ENCODE measurements around the gene MT1E. TPM values are rescaled to one million over a fixed set of nuclear protein-coding genes. Genes with fewer than 3 reads are reported as not detected.

MT1E gene
- total and polyA plus RNA-seq, 4 donors: 29.5 to 55.8 (median 37.5) TPM

GRCh38 chr16:56632156-56632847 is 6.7 kb downstream of the MT1E start, which contains the start of gene MT1M:
TSS of gene MT1M (plus strand) at chr16:56632659. CDS start at chr16:56632732, 73 bp downstream.
- peak in 2 of 6 donors; percentile 41 to 71 for DNase-seq (ENCODE audit: low read depth in 4 of 6, low spot score in 6 of 6)
- under 1% methylated on average over 55 of the region's 61 CpGs for WGBS (ENCODE audit: insufficient coverage)
- Histone ChIP-seq H3K27ac (ENCODE audit: low read depth, low read length) (peak within 1 kb of the TSS; percentile 15), H3K27me3 (ENCODE audit: control insufficient read depth, insufficient read depth, low read length) (peaks cover 69% of the 10 kb centered on the region), H3K4me3 (ENCODE audit: low read depth, low read length) (peak within 1 kb of the TSS; percentile 39), H3K9me3 (ENCODE audit: control insufficient read depth, insufficient read depth, low read length) (no peaks in the 10 kb centered on the region), H3K36me3 (ENCODE audit: control insufficient read depth, insufficient read depth, low read length) (no peaks in the 10 kb centered on the region), H3K4me1 (ENCODE audit: control insufficient read depth, insufficient read depth, low read length) (peaks cover 32% of the 10 kb centered on the region)

- Histone ChIP-seq H3K36me3 (ENCODE audit: control insufficient read depth, insufficient read depth, low read length) (no peaks in the 10 kb centered on the region), H3K27me3 (ENCODE audit: control insufficient read depth, insufficient read depth, low read length) (peaks cover 75% of the 10 kb centered on the region), H3K9me3 (ENCODE audit: control insufficient read depth, insufficient read depth, low read length) (no peaks in the 10 kb centered on the region), H3K4me1 (ENCODE audit: control insufficient read depth, insufficient read depth, low read length) (peaks cover 35% of the 10 kb centered on the region), H3K4me3 (ENCODE audit: low read depth, low read length) (peak overlapping the region; percentile 39), H3K27ac (ENCODE audit: low read depth, low read length) (no peak overlapping the region)
- WGBS (ENCODE audit: insufficient coverage): 10% methylated on average over 2 of the region's 6 CpGs
- no peak for DNase-seq (ENCODE audit: low read depth in 4 of 6, low spot score in 6 of 6)
These were observed 7.3 kb downstream of the MT1E start for GRCh38 chr16:56632848-56633365.

GRCh38 chr16:56633535-56633934 is 8.0 kb downstream of the MT1E start:
- Histone ChIP-seq H3K4me1 (ENCODE audit: control insufficient read depth, insufficient read depth, low read length) (peaks cover 42% of the 10 kb centered on the region), H3K36me3 (ENCODE audit: control insufficient read depth, insufficient read depth, low read length) (no peaks in the 10 kb centered on the region), H3K27me3 (ENCODE audit: control insufficient read depth, insufficient read depth, low read length) (peaks cover 80% of the 10 kb centered on the region), H3K9me3 (ENCODE audit: control insufficient read depth, insufficient read depth, low read length) (no peaks in the 10 kb centered on the region), H3K27ac (ENCODE audit: low read depth, low read length) (no peak overlapping the region), H3K4me3 (ENCODE audit: low read depth, low read length) (no peak overlapping the region)
- 81% methylated on average over 4 of the region's 7 CpGs for WGBS (ENCODE audit: insufficient coverage)
- DNase-seq (ENCODE audit: low read depth in 4 of 6, low spot score in 6 of 6): no peak

GRCh38 chr16:56634715-56635440 is 9.3 kb downstream of the MT1E start:
- WGBS (ENCODE audit: insufficient coverage): 13% methylated on average over 44 of the region's 47 CpGs
- DNase-seq (ENCODE audit: low read depth in 4 of 6, low spot score in 6 of 6): no peak
- Histone ChIP-seq H3K27ac (ENCODE audit: low read depth, low read length) (no peak overlapping the region), H3K36me3 (ENCODE audit: control insufficient read depth, insufficient read depth, low read length) (no peaks in the 10 kb centered on the region), H3K4me1 (ENCODE audit: control insufficient read depth, insufficient read depth, low read length) (peaks cover 45% of the 10 kb centered on the region), H3K9me3 (ENCODE audit: control insufficient read depth, insufficient read depth, low read length) (no peaks in the 10 kb centered on the region), H3K4me3 (ENCODE audit: low read depth, low read length) (no peak overlapping the region), H3K27me3 (ENCODE audit: control insufficient read depth, insufficient read depth, low read length) (peaks cover 92% of the 10 kb centered on the region)

GRCh38 chr16:56635441-56635967 is 9.9 kb downstream of the MT1E start:
- H3K27me3 ChIP-seq (ENCODE audit: control insufficient read depth, insufficient read depth, low read length): peaks cover 97% of the 10 kb centered on the region
- no peak overlapping the region for H3K27ac ChIP-seq (ENCODE audit: low read depth, low read length)
- no peak for DNase-seq (ENCODE audit: low read depth in 4 of 6, low spot score in 6 of 6)
- no peaks in the 10 kb centered on the region for H3K9me3 ChIP-seq (ENCODE audit: control insufficient read depth, insufficient read depth, low read length)
- H3K36me3 ChIP-seq (ENCODE audit: control insufficient read depth, insufficient read depth, low read length): no peaks in the 10 kb centered on the region
- H3K4me3 ChIP-seq (ENCODE audit: low read depth, low read length): no peak overlapping the region
- peaks cover 45% of the 10 kb centered on the region for H3K4me1 ChIP-seq (ENCODE audit: control insufficient read depth, insufficient read depth, low read length)
- 5% methylated on average over 37 of the region's 40 CpGs for WGBS (ENCODE audit: insufficient coverage)

GRCh38 chr16:56636616-56637413 is 11.2 kb downstream of the MT1E start:
- no peaks in the 10 kb centered on the region for H3K9me3 ChIP-seq (ENCODE audit: control insufficient read depth, insufficient read depth, low read length)
- H3K36me3 ChIP-seq (ENCODE audit: control insufficient read depth, insufficient read depth, low read length): no peaks in the 10 kb centered on the region
- peaks cover 44% of the 10 kb centered on the region for H3K4me1 ChIP-seq (ENCODE audit: control insufficient read depth, insufficient read depth, low read length)
- 23% methylated on average over 6 of the region's 9 CpGs for WGBS (ENCODE audit: insufficient coverage)
- no peak overlapping the region for H3K27ac ChIP-seq (ENCODE audit: low read depth, low read length)
- no peak for DNase-seq (ENCODE audit: low read depth in 4 of 6, low spot score in 6 of 6)
- no peak overlapping the region for H3K4me3 ChIP-seq (ENCODE audit: low read depth, low read length)
- peaks cover 94% of the 10 kb centered on the region for H3K27me3 ChIP-seq (ENCODE audit: control insufficient read depth, insufficient read depth, low read length)

- Histone ChIP-seq H3K27me3 (ENCODE audit: control insufficient read depth, insufficient read depth, low read length) (peaks cover 91% of the 10 kb centered on the region), H3K4me1 (ENCODE audit: control insufficient read depth, insufficient read depth, low read length) (peaks cover 34% of the 10 kb centered on the region), H3K9me3 (ENCODE audit: control insufficient read depth, insufficient read depth, low read length) (no peaks in the 10 kb centered on the region), H3K27ac (ENCODE audit: low read depth, low read length) (no peak within 1 kb of the TSS), H3K4me3 (ENCODE audit: low read depth, low read length) (peak within 1 kb of the TSS; percentile 42), H3K36me3 (ENCODE audit: control insufficient read depth, insufficient read depth, low read length) (no peaks in the 10 kb centered on the region)
- 4% methylated on average over 62 of the region's 68 CpGs for WGBS (ENCODE audit: insufficient coverage)
- peak in 2 of 6 donors; percentile 54 to 57 for DNase-seq (ENCODE audit: low read depth in 4 of 6, low spot score in 6 of 6)
These were observed 12.5 kb downstream of the MT1E start, which contains the start of gene MT1A for GRCh38 chr16:56637814-56638750. TSS of gene MT1A (plus strand) at chr16:56638666. CDS start at chr16:56638739, 73 bp downstream.

- no peak overlapping the region for H3K27ac ChIP-seq (ENCODE audit: low read depth, low read length)
- no peak for DNase-seq (ENCODE audit: low read depth in 4 of 6, low spot score in 6 of 6)
- H3K9me3 ChIP-seq (ENCODE audit: control insufficient read depth, insufficient read depth, low read length): no peaks in the 10 kb centered on the region
- H3K27me3 ChIP-seq (ENCODE audit: control insufficient read depth, insufficient read depth, low read length): peaks cover 91% of the 10 kb centered on the region
- H3K4me3 ChIP-seq (ENCODE audit: low read depth, low read length): no peak overlapping the region
- no CpG with 5 or more reads among the region's 1 CpG for WGBS (ENCODE audit: insufficient coverage)
- no peaks in the 10 kb centered on the region for H3K36me3 ChIP-seq (ENCODE audit: control insufficient read depth, insufficient read depth, low read length)
- peaks cover 36% of the 10 kb centered on the region for H3K4me1 ChIP-seq (ENCODE audit: control insufficient read depth, insufficient read depth, low read length)
These were observed 13.5 kb downstream of the MT1E start for GRCh38 chr16:56639045-56639444.

All from spinal cord (tissue), 10 donors.